Measurements from ENCODE around the gene MRRF.

Gene MRRF, protein sequence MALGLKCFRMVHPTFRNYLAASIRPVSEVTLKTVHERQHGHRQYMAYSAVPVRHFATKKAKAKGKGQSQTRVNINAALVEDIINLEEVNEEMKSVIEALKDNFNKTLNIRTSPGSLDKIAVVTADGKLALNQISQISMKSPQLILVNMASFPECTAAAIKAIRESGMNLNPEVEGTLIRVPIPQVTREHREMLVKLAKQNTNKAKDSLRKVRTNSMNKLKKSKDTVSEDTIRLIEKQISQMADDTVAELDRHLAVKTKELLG
- 25.6 to 27.1 reads per million in 2 donors for total RNA-seq

DNA sequence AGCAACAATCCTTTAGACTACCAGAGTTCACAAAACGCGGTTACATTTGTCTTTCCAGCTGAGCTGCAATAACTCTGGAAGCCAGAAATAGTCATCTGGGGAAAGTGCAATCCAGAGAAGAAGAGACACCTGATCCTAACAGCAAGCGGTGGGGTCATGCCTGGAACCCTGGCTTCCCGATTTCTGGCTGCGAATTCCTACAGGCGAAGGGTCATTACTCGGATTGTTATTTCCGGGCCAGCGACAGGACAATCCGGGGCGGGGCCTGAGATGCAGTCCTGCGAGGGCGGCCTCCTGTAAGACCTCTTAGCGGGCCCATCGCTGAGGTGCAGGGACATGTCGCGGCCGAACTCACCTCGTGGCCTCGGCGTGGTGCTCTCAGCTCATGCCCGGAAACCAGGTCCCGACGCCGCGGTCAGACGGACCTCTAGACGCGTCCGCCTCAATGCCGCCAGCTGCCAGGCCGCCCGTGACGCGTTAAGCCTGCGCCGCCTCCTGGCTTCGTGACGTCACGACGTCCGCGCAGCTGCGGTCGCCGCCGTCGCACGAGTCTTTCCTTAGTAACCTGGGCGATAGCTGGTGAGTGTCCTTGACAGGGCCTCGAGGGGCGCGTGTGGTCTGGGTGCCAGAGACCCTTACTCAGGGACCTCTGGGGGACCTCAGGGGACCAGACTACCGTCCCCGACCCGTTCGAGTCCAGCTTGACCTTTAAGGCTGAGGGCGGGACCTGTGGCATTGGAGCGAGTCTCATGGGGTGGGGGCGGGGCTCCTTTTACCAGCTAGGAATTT is at the start of gene MRRF, which contains the start of gene RBM18:
MRRF (plus strand) TSS at position 523 of the 789 bp plus-strand sequence. CDS start 6,010 bp downstream, outside the sequence.
RBM18 (minus strand) TSS at position 481 of the 789 bp plus-strand sequence. CDS start 3,348 bp downstream, outside the sequence.
- peak; percentile 83 for DNase-seq

DNA sequence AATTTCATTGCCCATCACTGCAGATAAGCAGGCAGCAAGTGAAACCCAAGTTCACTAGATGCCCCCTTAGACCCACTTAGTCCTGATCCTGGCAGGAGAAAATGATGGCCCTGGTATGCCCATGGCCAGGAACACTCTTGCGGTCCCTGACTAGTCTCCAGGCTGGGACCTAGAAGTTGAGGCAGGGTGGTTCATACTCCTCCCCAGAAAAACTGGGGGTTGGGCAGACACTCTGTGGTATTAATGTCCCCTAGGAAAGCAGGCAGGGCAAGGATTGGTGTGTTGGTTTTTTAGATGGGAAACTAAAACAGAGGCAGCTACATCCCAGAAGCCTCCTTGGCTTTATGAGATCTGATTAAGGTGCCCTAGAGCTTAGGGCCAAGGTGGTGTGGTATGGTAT is 49.0 kb upstream of the MRRF start:
- no peak for DNase-seq

DNA sequence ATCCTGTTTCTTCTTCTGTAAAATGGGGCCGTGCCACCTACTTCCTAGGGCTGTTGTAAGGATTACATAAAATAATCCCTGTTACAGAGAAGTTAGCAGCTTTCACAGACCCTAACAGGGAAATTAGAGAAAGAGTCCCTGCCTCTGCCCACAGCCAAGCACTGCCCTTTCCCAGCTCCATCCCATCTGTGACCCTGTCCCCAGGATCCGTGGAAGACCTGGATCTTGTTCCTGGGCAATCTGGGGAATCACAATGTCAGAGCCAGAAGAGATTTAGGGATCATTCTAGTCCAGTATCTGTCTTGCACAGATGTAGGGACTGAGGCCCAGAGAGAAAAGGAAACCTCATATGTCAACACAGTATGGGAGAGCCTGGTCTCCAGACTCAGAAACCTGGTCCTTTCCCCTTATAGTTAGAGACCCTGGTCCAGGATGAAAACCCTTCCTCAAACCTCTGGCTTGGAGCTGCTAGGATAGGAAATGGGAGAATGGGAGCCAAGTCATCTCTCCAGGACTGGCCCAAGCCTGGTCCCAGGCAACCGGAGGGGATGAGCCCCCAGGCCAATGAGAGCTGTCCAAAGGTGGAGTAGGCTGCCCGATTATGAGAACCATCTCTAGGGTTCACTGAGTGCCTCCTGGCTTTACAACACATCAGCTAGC is 48.4 kb upstream of the MRRF start:
- no peak for DNase-seq

DNA sequence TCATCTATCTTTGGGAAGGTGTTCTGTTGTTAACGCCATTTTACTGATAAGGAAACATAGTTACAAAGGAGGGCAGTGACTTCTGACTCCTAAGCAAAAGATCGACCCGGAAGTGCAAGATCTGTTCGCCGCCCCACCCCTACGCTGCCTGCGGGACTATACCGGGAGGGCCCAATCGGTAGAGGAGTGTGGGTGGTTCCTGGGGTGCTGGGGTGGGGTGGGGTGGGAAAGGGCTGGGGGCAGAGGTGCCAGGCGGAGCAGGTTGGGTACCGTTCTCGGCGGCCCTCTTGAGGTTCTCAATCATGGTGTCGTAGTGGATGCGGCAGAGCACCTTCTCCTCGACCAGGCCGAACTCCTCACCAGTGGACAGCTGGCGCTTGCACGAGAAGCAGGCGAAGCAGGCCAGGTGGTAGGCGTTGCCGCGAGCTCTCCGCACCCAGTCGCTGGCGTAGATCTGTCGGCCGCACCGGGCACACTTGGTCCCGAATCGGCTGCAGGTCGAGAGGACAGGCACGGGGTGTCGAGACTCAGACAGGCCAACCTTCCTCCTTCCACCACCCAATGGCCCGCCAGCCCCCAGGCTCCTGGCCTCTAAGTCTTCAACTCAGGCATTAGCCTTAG is 47.8 kb upstream of the MRRF start:
- no peak for DNase-seq

DNA sequence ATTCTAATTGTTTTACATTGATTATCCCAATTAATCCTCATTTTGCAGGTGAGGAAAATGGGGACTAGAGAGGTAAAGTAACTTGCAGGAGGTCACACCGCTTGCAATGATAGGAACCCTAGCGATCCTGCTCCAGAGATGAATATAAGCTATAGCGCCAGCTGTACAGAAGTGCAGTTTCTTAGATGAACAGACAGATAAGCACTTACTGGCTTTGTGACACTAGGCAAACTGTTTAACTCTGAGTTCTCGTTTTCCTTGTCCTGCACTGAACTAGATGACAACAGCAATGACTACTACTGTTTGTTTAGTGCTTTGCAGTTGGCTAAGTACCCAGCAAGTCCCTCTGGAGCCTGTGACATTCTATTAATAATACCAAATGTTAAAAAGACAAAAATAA is 47.0 kb upstream of the MRRF start:
- no peak for DNase-seq

DNA sequence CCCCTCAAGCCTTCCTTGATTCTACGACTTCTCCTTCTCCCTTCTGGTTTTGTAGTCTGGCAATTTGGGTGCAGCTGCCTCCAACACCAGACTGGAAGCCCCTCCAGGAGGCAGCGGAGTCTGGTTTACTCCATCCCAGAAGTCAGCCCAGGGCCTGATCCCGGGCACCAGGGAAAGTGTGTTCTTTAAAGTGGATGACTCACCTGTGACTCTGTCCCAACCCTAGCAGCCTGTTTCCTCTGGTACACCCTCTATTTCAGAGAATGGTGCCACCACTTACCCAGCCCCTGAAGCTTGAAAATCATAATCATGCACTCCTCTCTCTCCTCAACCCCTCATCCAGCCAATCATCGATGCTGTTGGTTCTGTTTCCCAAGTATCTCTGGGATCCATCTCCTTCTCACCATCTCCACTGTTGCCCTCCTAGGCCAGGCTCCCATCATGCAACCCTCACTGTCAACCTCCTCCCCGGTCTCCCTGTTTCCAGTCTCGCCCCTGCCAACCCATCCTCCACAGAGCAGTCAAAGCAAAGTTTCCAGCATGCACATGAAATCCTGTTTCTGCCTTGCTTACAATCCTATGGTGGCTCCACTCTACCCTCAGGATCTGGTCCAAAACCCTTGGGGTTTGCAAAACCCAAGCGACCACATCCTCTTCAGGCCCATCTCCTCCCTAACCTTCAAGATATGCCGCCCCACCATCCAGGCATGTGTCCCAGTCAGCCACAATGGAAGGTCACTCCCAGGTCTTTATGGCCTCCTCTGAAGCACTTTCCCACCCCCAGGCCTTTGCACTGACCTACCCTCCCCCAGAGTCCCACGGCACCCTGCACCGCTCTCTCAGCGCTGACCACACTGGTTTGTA is 46.4 kb upstream of the MRRF start:
- DNase-seq: no peak

DNA sequence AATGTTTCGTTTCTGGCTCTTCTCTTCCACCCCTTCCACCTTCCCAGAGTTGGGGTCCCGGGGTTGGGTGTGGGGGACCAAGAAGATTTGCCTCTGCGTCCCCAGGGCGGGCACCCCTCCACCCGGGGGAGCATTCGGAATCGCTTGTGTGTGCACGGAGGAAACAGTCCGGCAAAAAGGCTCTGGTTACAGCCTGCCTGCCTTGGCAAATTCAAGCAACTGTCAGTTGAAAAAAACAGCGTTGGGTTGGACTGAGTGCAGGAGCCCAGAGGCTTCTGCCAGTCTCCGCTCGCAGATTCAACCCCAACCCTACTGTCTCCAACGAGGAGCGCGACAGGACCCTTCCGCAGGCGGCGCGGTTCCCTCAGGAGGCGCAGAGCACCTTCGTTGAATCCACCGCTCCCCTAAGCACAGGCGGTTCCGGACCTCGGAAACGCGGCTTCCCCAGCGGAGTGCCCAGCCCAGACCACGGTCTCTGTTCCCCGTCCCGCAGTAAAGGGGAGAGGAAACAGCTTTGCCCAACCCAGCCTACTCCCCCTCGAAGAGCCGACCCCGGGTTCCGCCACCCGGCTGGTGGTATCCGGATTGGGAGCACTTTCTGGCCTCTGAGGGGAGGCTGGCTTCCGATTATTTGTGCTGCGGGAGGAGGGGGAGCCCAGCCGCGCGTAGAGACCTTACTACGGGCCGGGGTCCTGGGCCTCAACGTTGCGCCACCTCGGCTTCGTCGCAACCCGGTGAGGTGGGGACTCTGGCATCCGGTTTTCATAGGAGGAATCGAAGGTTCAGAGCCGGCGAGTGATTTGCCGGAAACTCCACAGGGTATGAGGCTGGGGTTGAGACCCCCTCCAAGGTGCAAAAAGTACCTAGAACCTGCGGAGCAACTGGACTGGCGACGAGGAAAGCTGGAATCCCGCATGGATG is 45.5 kb upstream of the MRRF start:
- DNase-seq: no peak

DNA sequence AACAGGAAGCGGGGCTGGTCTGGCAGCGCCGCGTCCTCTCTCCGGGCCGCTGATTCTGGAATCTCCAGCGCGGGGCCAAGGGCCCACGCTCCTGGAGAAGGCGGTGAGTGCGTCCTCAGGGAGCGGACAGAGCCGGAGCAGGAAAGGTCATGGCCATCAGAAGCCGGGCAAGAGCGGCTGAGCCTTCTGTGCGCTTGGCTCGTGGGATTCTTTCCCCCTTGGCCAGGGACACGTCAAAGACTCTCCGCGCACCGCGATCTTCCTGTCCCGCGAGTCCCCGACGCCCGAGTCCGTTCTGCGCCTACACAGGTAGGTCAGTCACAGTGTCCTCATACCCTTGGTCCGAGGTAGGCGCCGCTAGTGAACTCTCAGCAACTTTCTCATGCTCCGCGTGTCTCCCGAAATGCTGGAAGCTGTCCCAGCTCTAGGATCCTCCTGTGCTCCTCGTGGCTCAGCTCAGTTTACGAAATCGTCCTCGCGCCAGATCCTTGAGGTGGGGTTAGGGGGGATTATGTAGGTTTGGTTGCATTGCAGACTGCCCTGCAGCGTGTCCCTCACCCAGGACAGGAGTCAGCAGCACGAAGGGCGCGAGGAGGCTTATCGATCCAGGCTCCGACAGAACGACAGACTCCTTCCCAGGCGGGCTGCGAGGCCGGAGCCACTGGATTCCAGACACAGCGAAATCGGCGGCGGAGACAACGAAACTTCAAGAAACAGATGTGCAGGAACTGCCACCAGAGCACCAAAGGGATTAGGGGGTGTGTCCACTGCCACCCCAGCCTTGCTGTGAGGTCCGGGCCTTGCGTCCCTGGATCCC is 44.6 kb upstream of the MRRF start:
- no peak for DNase-seq

DNA sequence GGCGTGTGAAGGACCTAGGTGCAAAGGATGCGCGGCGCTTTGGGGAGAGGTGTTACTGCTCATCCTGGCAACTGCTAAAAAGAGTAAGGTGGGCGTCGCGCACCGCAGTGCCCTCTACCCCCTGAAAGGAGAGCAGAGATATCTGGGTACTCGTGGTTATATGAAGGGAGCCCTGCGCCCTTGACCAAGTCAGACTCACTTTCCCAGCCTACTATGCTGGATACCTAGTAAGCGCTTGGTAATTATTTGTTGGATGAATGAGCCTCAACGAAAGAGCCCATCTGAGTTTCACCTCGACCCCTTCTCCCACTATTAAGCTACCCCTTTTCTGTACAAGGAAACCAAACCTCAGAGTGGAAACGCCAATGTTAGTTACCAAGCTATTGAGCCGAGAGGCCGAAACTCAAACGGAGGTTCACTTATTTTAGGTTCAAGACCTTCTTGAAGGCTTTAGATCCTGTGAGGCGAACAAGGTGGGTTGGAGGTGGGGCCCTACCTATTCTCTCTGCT is 44.0 kb upstream of the MRRF start:
- no peak for DNase-seq

DNA sequence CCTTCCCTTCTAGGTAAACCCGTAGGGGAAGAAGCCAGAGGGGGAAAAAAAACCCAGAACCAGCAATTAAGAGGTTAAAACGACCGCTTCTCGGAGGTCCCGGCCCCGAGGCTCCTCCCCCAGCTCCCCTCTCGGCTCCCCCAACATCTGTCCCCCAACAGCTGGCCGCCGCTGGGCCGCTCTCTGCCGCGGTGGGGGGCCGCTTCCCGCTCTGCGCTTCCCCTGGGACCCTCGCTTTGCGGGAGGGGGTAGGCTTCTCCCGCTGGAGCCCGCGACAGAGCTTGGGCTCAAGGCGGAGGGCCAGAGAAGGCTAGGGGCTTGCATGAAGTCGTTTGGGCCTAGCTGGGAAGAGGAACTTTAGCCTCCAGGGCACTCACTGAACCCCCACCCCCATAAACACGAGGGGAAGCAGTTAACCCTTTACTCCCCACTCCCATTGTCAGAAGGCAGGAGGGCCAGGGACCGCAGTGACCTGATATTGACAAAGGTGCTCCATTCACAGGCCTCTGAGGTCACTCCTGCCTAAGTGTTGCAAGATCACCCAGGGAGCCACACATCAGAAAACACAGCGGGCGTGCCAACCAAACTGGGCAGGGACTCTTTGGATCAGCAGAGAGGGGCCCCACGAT is 43.4 kb upstream of the MRRF start:
- no peak for DNase-seq

DNA sequence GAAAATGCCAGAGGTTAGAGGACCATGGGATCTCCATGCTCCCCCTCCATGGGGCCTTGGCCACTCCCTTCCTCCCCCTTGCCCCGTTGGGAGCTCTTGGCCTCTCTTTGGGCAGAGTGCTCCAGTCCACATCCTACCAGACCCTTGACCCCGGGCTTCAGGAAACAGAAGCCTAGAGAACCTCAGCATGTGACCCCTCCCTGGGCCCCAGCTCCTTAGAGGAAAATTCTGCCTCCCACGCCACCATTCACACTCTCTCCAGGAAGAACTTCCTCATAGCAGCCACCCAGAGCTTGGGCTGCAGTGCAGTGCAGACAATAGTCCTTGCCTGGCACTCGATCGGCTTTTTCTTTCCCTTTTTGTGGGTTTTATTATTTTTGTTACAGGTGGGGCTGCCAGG is 41.9 kb upstream of the MRRF start:
- no peak for DNase-seq

DNA sequence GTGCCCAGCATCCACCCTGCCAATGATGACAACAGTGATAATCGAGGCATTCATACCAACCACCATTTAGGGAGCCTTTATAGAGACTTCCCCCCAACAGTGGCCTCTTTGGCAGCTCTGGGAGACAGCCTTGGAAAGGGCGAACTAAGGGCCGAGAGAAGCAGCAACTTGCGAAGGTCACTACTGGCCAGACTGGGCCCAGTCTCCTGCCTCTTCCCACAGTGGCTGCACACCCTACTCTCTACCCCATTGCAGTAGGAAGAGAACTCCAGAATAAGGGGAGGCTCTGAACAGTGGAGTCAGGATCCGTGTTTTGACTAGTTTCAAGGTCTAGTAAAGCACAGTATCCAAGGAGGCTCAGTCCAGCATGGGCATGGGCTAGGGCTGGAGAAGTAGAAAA is 41.2 kb upstream of the MRRF start:
- no peak for DNase-seq

DNA sequence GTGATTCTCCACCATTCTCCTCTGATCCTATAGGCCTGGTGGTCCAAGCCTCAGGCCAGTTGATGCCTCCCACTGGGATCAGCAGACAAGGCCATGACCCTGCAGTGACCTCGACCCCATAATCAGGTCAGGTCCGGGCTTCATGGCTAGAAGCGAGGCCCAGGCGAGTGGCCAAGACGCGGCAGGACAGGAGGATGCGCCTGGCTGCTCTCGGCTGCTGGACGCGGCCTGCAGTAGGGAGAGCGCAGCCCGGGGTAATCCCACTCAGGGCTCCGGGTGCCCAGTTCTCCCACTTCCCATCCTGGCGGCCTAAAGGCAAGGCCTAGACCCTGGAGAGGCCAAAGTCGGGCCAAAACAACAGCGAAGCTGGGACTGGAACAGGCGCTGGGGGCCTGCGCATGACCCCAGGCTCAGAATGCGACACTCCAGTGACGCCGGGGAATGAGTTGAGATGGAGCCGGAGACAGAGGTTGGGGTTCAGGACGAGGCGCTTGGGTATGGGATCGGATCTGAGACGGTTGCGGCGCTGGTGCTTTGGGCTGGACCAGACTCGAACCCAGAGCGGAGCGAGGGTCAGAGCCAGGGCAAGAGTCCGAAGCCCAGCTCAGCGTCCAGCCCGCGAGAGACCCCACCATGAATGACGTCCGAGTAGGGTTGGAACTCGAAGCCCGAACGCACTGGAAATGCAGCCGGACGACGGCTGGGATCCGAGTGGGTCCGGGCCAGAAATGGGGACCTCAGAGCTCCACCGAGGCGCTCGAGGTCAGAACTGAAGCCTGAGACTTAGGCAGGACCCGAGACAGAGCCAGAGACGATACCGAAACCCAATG is 39.2 kb upstream of the MRRF start:
- DNase-seq: no peak

DNA sequence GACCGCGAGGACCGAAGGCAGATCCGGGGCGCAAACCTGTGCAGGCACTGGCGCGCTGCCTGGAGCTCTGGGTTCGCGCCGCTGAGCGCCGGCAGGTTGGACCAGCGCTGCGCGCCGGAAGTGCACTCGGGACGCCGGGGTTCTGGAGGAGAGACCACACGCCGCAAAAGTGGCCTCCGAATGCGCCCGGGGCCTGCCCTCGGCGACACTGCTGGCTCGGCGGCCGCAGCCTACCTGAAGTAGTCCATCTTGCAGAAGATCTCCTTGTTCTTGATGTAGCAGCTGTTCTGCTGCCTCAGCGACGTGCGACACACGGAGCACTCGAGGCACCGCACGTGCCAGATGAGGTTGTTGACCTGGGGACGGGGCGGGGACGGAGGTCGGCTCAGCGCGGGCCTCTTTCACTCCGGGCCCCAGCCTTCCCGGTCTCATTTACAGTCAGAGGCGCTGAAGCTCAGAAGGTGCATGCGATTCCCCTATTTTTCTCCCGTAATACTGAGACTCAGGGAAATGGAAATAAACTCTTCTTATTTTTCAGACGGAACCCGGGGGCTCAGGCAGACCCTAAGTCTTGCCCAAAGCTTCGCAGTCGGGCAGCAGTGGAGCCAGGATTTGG is 38.4 kb upstream of the MRRF start:
- DNase-seq: no peak

DNA sequence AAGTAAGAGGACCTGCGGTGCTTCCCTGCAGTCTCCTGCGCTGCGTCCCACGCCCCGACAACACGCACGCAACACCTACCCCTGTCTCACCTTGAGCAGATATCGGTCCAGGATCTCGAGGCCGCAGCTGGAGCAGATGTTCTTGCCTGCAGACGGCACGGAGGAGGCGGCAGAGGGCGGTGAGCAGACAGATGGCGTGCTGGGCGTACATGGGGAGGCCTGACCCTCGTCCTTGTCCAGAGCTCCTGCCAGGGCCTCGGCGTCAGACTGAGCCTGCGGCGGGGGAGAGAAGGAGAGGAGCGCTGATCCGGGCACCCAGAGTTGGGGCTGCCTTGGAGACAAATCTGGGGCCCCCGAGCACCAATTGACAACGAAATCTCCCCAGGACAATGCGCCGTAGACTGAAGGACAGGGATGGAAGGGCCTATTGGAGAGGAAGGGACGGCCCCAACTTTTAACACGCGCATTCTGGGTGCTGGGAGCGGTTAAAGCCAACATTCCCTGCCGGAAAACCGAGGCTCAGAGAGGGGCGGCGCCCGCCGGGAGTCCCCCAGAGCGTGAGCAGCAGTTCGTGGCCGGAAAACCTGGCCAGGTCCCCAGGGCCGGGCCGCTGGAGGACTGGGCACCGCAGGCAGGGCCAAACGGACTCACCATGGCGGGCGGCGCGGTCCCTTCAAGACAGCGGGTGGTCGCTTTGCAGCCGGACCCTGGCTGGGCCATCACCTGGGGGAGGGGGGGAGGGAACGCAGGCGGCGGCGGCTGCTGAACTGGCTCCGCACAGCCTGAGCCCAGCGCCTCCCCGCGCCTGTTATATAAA is 37.7 kb upstream of the MRRF start:
- DNase-seq: no peak

DNA sequence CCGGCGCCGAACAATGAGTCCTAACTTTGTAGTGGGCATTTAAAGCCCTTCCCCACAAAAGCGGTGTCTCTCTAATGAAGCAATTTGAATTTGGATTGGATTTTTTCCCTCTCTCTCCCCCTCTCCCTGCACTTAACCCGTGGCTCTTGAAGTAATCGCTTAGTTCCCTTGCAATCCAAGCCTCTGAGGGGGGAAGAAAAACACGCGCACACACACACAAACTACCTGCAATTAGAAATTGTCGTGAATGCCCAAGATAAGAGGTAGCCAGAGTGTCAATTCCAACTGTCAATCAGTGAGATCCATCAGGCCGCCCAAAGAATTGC is 37.1 kb upstream of the MRRF start:
- DNase-seq: no peak

DNA sequence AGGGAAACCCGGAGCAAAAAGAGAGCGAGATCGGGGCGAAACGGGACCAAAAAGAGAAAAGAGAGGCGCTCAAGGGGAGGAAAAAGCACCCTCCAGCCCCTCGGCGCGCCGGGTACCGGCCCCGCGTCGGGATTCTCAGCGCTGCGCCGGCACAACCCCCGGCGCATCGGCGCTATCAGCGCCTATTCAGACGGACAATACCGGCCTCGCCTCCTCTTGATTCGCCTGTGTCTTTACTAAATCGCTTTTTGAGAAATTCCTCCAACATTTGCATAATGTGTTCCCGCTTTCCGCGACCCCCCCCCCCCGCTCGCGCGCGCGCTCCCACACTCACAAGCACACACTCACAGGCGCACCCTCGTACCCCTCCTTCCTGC is 36.5 kb upstream of the MRRF start:
- DNase-seq: no peak
